Measurements from ENCODE around the gene PPP2R3B. TPM values are rescaled to one million over a fixed set of nuclear protein-coding genes. Genes with fewer than 3 reads are reported as not detected.

The PPP2R3B gene
- total and polyA plus RNA-seq, 7 donors, result 2.1 to 16.1 (median 5.4) TPM

DNA sequence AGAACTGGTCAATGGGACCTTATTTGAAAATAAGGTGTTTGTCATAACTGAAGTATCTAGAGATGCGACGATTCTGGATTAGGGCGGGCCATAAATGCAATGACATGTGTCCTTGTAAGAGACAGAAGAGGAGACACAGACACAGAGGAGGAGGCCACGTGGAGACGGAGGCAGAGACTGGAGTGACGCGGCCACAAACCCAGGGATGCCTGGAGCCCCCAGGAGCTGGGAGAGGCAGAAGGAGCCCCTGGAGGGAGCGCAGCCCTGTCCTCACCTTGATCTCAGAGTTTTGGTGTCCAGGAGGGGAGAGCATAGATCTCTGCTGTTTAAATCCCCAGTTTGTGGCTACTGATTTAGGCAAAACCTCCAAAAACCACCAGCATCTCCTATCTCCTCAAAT, 73.2 kb downstream of the PPP2R3B start:
- Histone ChIP-seq H3K4me1 (peaks cover 0 to 18% (median 10%) of the 10 kb centered on the region in 4 donors), H3K36me3 (peaks cover 15 to 67% (median 39%) of the 10 kb centered on the region in 4 donors), H3K9me3 (no peaks in the 10 kb centered on the region), H3K27ac (no peak overlapping the region), H3K27me3 (no peaks in the 10 kb centered on the region), H3K4me3 (no peak overlapping the region)
- no peak for TF ChIP-seq EP300 (IDR thresholded peaks at IDR 0.05)
- TF ChIP-seq POLR2AphosphoS5 (IDR thresholded peaks at IDR 0.05), result no peak
- 91 to 94% methylated on average over 8 of the region's 8 CpGs for WGBS, 2 donors
- intact Hi-C loops (cut with DNase I), result no loop called here
- peak; percentile 48 for DNase-seq

DNA sequence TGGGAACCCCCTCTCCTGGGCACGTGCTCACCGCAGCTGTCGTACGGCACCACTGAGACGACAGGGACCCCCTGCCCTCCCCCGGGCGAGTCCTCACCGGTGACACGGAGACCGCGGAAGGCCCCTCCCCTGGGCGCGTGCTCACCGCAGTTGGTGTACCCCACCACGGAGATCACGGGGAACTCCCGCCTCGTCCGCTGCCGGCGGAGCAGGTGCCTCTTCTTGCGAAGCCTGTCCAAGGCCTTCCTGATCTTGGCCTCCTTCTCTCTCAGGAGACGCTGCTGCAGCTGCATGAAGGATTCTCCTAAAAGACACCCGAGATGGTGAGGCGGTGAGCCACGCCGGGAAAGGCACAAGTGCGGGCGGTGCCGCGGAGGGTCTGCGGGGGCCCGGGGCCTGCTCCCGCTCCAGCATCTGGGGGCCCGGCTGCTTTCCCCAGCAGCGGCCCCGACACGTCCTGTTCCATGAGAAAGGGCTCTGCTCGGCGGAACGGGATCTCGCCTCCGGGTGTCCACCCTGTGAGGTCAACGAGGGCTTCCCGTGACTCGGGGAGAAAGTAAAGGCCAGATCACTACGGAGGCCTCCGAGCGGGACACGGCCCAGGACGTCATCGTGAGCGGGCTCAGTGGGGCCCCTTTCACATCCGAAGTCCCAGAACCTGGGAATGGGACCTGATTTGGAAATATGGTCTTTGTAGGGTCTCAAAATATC, 73.9 kb downstream of the PPP2R3B start:
- Histone ChIP-seq H3K4me1 (peaks cover 0 to 16% (median 9%) of the 10 kb centered on the region in 4 donors), H3K9me3 (no peaks in the 10 kb centered on the region), H3K27ac (no peak overlapping the region), H3K4me3 (no peak overlapping the region), H3K36me3 (peaks cover 16 to 75% (median 46%) of the 10 kb centered on the region in 4 donors), H3K27me3 (no peaks in the 10 kb centered on the region)
- TF ChIP-seq EP300 (IDR thresholded peaks at IDR 0.05), result no peak
- no peak for TF ChIP-seq POLR2A (IDR thresholded peaks at IDR 0.05)
- TF ChIP-seq, protein P1, sequence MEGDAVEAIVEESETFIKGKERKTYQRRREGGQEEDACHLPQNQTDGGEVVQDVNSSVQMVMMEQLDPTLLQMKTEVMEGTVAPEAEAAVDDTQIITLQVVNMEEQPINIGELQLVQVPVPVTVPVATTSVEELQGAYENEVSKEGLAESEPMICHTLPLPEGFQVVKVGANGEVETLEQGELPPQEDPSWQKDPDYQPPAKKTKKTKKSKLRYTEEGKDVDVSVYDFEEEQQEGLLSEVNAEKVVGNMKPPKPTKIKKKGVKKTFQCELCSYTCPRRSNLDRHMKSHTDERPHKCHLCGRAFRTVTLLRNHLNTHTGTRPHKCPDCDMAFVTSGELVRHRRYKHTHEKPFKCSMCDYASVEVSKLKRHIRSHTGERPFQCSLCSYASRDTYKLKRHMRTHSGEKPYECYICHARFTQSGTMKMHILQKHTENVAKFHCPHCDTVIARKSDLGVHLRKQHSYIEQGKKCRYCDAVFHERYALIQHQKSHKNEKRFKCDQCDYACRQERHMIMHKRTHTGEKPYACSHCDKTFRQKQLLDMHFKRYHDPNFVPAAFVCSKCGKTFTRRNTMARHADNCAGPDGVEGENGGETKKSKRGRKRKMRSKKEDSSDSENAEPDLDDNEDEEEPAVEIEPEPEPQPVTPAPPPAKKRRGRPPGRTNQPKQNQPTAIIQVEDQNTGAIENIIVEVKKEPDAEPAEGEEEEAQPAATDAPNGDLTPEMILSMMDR (IDR thresholded peaks at IDR 0.05), result no peak
- no peak for TF ChIP-seq POLR2AphosphoS5 (IDR thresholded peaks at IDR 0.05)
- intact Hi-C loops (cut with DNase I), result no loop called here
- 94 to 96% methylated on average over 54 of the region's 54 CpGs for WGBS, 2 donors
- DNase-seq, result peak; percentile 57

DNA sequence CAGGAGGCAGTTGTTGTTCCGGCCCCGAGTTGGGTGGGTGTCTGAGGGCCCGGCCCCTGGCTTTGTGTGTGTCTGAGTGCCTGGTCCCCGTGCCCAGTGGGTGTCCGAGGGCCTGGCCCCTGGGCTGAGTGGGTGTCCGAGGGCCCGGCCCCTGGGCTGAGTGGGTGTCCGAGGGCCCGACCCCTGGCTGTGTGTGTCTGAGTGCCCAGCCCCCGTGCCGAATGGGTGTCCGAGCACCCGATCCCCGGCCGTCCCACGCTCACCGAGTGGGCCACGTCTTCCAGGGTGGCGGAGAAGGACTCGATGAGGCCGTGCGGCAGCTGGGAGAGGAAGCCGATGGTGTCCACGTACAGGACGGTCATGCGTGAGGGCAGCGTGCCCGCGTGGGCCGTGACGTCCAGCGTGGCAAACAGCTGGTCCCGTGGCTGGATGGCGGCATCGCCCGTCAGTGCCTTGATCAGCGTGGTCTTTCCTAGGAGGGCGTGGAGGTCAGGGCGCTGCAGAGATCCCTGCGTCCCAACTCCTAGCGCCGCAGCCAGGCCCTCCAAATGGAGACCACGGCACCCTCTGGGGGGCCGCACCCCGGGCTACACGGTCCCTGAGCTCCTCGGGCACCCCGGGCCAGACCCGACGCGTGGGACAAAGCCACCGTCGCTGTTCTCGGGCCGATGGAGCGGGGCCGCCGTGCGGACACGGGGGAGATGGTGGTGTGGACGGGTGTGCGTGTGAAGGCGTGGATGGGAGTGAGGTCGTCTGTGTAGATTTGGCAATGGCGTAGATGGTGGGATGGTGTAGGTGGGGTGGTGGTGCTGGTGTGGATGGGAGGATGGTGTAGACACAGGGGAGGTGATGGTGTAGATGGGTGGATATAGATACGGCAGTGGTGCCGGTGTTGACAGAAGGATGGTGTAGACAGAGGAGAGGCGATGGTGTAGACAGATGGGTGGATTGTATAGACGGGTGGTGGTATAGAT, 75.3 kb downstream of the PPP2R3B start:
- TF ChIP-seq, protein P1 (IDR thresholded peaks at IDR 0.05), result no peak
- TF ChIP-seq POLR2AphosphoS5 (IDR thresholded peaks at IDR 0.05) (no peak), POLR2A (IDR thresholded peaks at IDR 0.05) (no peak), EP300 (IDR thresholded peaks at IDR 0.05) (no peak)
- H3K4me1 ChIP-seq, result peaks cover 0 to 3% (median 1%) of the 10 kb centered on the region in 4 donors
- intact Hi-C loops (cut with DNase I), result no loop called here
- H3K9me3 ChIP-seq, result no peaks in the 10 kb centered on the region
- no peaks in the 10 kb centered on the region for H3K27me3 ChIP-seq
- peaks cover 26 to 85% (median 55%) of the 10 kb centered on the region in 4 donors for H3K36me3 ChIP-seq
- peak; percentile 63 for DNase-seq
- WGBS, 2 donors, result 95% methylated on average over 69 of the region's 69 CpGs
- H3K4me3 ChIP-seq, result no peak overlapping the region
- no peak overlapping the region for H3K27ac ChIP-seq

DNA sequence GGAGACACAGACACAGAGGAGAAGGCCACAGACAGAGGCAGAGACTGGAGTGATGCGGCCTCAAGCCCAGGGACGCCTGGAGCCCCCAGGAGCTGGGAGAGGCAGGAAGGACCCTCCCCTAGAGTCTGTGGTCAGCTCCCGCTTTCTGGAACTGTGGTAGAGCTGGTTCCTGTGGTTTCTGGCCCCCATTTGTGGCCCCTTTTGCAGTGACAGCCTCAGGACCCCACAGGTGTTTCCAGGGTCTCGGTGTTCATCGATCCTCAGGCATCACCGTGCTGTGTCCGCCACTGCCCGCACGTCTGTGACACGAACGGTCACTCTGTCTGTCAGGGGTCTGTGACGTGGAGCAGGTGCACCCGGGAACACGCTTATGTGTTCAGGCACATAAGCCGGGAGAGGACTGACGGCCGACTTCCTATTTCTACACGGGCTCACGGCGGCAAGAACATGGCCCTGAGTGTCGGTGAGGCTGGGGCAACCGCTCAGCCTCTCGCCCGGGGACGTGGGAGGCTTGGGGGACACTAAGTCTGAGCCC, 76.0 kb downstream of the PPP2R3B start:
- WGBS, 2 donors, result 94 to 95% methylated on average over 25 of the region's 25 CpGs
- H3K4me3 ChIP-seq, result no peak overlapping the region
- peak; percentile 60 for DNase-seq
- TF ChIP-seq POLR2AphosphoS5 (IDR thresholded peaks at IDR 0.05) (no peak), EP300 (IDR thresholded peaks at IDR 0.05) (no peak), POLR2A (IDR thresholded peaks at IDR 0.05) (no peak)
- TF ChIP-seq, protein P1 (IDR thresholded peaks at IDR 0.05), result no peak
- intact Hi-C loops (cut with DNase I), result no loop called here
- no peaks in the 10 kb centered on the region for H3K4me1 ChIP-seq
- H3K9me3 ChIP-seq, result no peaks in the 10 kb centered on the region
- H3K36me3 ChIP-seq, result peaks cover 31 to 91% (median 60%) of the 10 kb centered on the region in 4 donors
- H3K27me3 ChIP-seq, result no peaks in the 10 kb centered on the region
- H3K27ac ChIP-seq, result no peak overlapping the region
